Neural cell (in vitro differentiated cells): Measurements from ENCODE around the gene YEATS4. TPM values are rescaled to one million over a fixed set of nuclear protein-coding genes. Genes with fewer than 3 reads are reported as not detected.

Source experiments
- H2AFZ ChIP-seq: fragments of 200-600, 300-800 bp; sonication (generic), shearing (Covaris generic); 2 replicates; pipeline ENCODE4 v1.6.0; 2014; ENCODE audit warnings: low read depth, mild to moderate bottlenecking, antibody characterized with exemption, low read length, moderate library complexity
- H3F3A ChIP-seq: fragments of 200-600 bp; shearing (Covaris generic); 2 replicates; pipeline ENCODE4 v1.6.1; 2016; ENCODE audit warnings: mild to moderate bottlenecking, moderate library complexity, mixed read lengths, antibody characterized with exemption, low read length; ENCODE audit not compliant: insufficient read depth, poor library complexity, severe bottlenecking
- H3K27ac ChIP-seq: fragments of 200-600, 300-800 bp; sonication (generic), shearing (Covaris generic); 2 replicates; pipeline ENCODE4 v1.5.1; 2014; ENCODE audit warnings: mild to moderate bottlenecking, low read length, moderate library complexity
- H3K27me3 ChIP-seq: fragments of 300-800, 200-600 bp; sonication (generic), shearing (Covaris generic); 2 replicates; pipeline ENCODE4 v1.6.0; 2014; ENCODE audit warnings: mild to moderate bottlenecking, low read depth, low read length, moderate library complexity; ENCODE audit not compliant: insufficient read depth
- H3K36me3 ChIP-seq: fragments of 300-800, 200-600 bp; sonication (generic), shearing (Covaris generic); 2 replicates; pipeline ENCODE4 v1.5.1; 2014; ENCODE audit warnings: mild to moderate bottlenecking, antibody characterized with exemption, low read length, moderate library complexity; ENCODE audit not compliant: insufficient read depth
- H3K4me2 ChIP-seq: fragments of 300-800, 200-600 bp; sonication (generic), shearing (Covaris generic); 2 replicates; pipeline ENCODE4 v1.6.0; 2014; ENCODE audit warnings: mild to moderate bottlenecking, low read length
- H3K4me3 ChIP-seq: fragments of 300-800, 200-600 bp; sonication (generic), shearing (Covaris generic); 2 replicates; pipeline ENCODE4 v1.5.1; 2014; ENCODE audit warnings: mild to moderate bottlenecking, low read length, moderate library complexity
- H3K79me2 ChIP-seq: fragments of 200-600 bp; shearing (Covaris generic); replicated peaks from 2 replicates; pipeline ENCODE4 v1.6.0; 2014; ENCODE audit warnings: mild to moderate bottlenecking, low read length, moderate library complexity; ENCODE audit not compliant: insufficient read depth
- H3K9ac ChIP-seq: fragments of 300-800, 200-600 bp; sonication (generic), shearing (Covaris generic); 2 replicates; pipeline ENCODE4 v1.6.1; 2016; ENCODE audit warnings: mild to moderate bottlenecking, low read length, mixed read lengths
- H3K9me2 ChIP-seq: fragments of 200-600 bp; shearing (Covaris generic); 2 replicates; pipeline ENCODE4 v1.6.1; 2016; ENCODE audit warnings: mild to moderate bottlenecking, low read length, mixed read lengths; ENCODE audit not compliant: insufficient read depth
- H3K9me3 ChIP-seq: fragments of 200-600, 300-800 bp; sonication (generic), shearing (Covaris generic); 2 replicates; pipeline ENCODE4 v1.6.1; 2016; ENCODE audit warnings: mild to moderate bottlenecking, mixed run types, low read length, moderate library complexity, mixed read lengths
- H4K20me1 ChIP-seq: fragments of 200-600 bp; shearing (Covaris generic); 2 replicates; pipeline ENCODE4 v1.6.1; 2016; ENCODE audit warnings: mild to moderate bottlenecking, mixed run types; ENCODE audit not compliant: insufficient read depth
- EP300 ChIP-seq: fragments of 450-650 bp; conservative IDR thresholded peaks from 2 replicates; pipeline ENCODE4 v1.6.1; 2014; ENCODE audit warnings: antibody characterized with exemption, mild to moderate bottlenecking, moderate library complexity; ENCODE audit not compliant: poor library complexity, severe bottlenecking
- EZH2 ChIP-seq: fragments of 200-600, 300-800 bp; shearing (Covaris generic), sonication (generic); IDR thresholded peaks from 2 replicates; pipeline ENCODE4 v1.6.1; 2014; ENCODE audit warnings: antibody characterized with exemption, low read length, borderline replicate concordance, mild to moderate bottlenecking; ENCODE audit not compliant: insufficient read depth, poor library complexity, severe bottlenecking
- MXI1 ChIP-seq: fragments of 450-650 bp; conservative IDR thresholded peaks from 2 replicates; pipeline ENCODE4 v1.6.1; 2014; ENCODE audit warnings: antibody characterized with exemption, mild to moderate bottlenecking; ENCODE audit not compliant: poor library complexity, severe bottlenecking
- POLR2AphosphoS5 ChIP-seq: IDR thresholded peaks from 2 replicates; pipeline ENCODE4 v1.6.1; 2012
- RAD21 ChIP-seq: fragments of 450-650 bp; conservative IDR thresholded peaks from 2 replicates; pipeline ENCODE4 v1.6.1; 2014; ENCODE audit warnings: antibody characterized with exemption, mild to moderate bottlenecking, moderate library complexity
- SMC3 ChIP-seq: fragments of 450-650 bp; conservative IDR thresholded peaks from 2 replicates; pipeline ENCODE4 v1.6.1; 2014; ENCODE audit warnings: antibody characterized with exemption, mild to moderate bottlenecking, moderate library complexity; ENCODE audit not compliant: poor library complexity
- TAF1 ChIP-seq: IDR thresholded peaks from 2 replicates; pipeline ENCODE4 v1.6.1; 2012; ENCODE audit warnings: low read depth
- polyA plus RNA-seq: library from polyadenylated mRNA; depleted of rRNA; stranded (reverse); fragments of >200 nt; gene quantifications from 2 replicates; pipeline ENCODE4 v1.2.3, GENCODE V29; 2014
- TF ChIP-seq, protein P1 (sequence below): fragments of 450-650 bp; IDR thresholded peaks from 2 replicates; pipeline ENCODE4 v1.5.1; 2014; ENCODE audit warnings: antibody characterized with exemption, mild to moderate bottlenecking, moderate library complexity; ENCODE audit not compliant: poor library complexity, severe bottlenecking
- TF ChIP-seq, protein P2 (sequence below): IDR thresholded peaks from 2 replicates; pipeline ENCODE4 v1.6.1; 2012; ENCODE audit warnings: borderline replicate concordance

Gene YEATS4
- polyA plus RNA-seq, 1 donor from 2014 or later = 227 TPM

DNA sequence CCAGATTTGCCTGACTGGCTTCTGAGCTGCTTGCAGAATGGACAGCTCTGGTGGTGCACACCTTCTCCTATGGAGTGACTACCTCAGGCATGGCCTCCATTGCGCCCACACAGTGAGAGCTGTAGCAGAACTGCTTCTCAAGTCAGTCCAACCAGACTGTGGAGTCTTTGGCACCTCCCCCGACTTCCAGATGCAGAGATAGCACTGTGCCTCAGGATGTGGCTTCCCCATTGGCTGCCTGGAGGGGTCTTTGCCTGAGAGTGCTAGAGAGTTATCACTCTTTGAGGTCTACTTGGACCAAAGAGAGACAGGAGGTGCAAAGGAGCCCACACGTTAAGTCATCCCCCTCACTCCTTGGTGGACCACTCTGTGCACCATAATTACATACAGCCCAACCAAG is 65.9 kb downstream of the YEATS4 start:
- H3F3A ChIP-seq = no peaks in the 10 kb centered on the region
- H3K36me3 ChIP-seq = no peaks in the 10 kb centered on the region
- no peak overlapping the region for H3K4me2 ChIP-seq
- H3K9me2 ChIP-seq = no peaks in the 10 kb centered on the region
- no peak overlapping the region for H2AFZ ChIP-seq
- no peak overlapping the region for H3K27ac ChIP-seq
- H3K4me3 ChIP-seq = no peak overlapping the region
- no peaks in the 10 kb centered on the region for H3K79me2 ChIP-seq
- no peaks in the 10 kb centered on the region for H3K27me3 ChIP-seq
- H3K9me3 ChIP-seq = no peaks in the 10 kb centered on the region
- TF ChIP-seq, protein P1, sequence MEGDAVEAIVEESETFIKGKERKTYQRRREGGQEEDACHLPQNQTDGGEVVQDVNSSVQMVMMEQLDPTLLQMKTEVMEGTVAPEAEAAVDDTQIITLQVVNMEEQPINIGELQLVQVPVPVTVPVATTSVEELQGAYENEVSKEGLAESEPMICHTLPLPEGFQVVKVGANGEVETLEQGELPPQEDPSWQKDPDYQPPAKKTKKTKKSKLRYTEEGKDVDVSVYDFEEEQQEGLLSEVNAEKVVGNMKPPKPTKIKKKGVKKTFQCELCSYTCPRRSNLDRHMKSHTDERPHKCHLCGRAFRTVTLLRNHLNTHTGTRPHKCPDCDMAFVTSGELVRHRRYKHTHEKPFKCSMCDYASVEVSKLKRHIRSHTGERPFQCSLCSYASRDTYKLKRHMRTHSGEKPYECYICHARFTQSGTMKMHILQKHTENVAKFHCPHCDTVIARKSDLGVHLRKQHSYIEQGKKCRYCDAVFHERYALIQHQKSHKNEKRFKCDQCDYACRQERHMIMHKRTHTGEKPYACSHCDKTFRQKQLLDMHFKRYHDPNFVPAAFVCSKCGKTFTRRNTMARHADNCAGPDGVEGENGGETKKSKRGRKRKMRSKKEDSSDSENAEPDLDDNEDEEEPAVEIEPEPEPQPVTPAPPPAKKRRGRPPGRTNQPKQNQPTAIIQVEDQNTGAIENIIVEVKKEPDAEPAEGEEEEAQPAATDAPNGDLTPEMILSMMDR = no peak
- TF ChIP-seq POLR2AphosphoS5 = no peak
- TF ChIP-seq TAF1 = no peak
- no peak for TF ChIP-seq MXI1
- H3K9ac ChIP-seq = no peak overlapping the region
- H4K20me1 ChIP-seq = no peaks in the 10 kb centered on the region

DNA sequence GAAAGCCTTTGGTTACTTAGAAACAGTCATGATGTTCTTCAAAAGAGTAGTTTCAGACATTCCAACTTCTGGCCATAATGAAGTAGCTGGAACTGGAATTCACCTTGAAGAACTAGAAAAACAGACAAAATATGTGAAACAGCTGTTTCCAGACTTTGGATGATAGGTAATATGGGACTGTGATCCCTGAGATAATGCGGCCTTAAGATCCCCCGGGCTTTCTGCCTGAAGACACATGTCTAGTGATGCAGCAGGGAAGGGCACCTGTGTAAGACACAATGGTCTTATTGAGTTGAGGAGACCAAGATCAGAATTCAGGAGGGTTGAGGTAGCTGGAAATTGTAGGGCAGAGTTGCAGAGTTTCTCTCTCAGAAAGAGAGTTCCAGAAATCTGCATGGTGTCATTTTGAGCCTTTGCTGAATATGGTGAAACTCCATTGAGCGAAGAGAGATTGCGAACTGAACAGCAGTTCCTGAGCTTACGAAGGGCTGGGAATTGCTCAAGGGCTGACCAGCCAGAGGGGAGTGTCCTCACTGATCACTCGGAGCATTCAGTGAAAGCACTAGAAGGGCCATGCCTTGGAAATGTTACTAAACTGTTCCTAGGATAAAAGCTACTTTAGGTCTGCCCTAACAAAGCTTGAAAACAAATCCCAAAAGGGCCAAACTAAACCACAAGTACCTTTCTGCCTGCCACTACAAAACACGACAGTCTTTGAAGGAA is 69.0 kb downstream of the YEATS4 start:
- no peak overlapping the region for H2AFZ ChIP-seq
- TF ChIP-seq TAF1 = no peak
- no peak for TF ChIP-seq RAD21
- TF ChIP-seq, protein P2, sequence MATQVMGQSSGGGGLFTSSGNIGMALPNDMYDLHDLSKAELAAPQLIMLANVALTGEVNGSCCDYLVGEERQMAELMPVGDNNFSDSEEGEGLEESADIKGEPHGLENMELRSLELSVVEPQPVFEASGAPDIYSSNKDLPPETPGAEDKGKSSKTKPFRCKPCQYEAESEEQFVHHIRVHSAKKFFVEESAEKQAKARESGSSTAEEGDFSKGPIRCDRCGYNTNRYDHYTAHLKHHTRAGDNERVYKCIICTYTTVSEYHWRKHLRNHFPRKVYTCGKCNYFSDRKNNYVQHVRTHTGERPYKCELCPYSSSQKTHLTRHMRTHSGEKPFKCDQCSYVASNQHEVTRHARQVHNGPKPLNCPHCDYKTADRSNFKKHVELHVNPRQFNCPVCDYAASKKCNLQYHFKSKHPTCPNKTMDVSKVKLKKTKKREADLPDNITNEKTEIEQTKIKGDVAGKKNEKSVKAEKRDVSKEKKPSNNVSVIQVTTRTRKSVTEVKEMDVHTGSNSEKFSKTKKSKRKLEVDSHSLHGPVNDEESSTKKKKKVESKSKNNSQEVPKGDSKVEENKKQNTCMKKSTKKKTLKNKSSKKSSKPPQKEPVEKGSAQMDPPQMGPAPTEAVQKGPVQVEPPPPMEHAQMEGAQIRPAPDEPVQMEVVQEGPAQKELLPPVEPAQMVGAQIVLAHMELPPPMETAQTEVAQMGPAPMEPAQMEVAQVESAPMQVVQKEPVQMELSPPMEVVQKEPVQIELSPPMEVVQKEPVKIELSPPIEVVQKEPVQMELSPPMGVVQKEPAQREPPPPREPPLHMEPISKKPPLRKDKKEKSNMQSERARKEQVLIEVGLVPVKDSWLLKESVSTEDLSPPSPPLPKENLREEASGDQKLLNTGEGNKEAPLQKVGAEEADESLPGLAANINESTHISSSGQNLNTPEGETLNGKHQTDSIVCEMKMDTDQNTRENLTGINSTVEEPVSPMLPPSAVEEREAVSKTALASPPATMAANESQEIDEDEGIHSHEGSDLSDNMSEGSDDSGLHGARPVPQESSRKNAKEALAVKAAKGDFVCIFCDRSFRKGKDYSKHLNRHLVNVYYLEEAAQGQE = no peak
- TF ChIP-seq POLR2AphosphoS5 = no peak
- TF ChIP-seq EZH2 = no peak
- no peak for TF ChIP-seq SMC3
- no peak for TF ChIP-seq MXI1
- TF ChIP-seq, protein P1 = no peak
- no peak for TF ChIP-seq EP300

More for the DNA sequence above, 69.0 kb downstream of the YEATS4 start:
- Histone ChIP-seq H3F3A (no peaks in the 10 kb centered on the region), H3K36me3 (no peaks in the 10 kb centered on the region), H3K9me3 (no peaks in the 10 kb centered on the region), H4K20me1 (no peaks in the 10 kb centered on the region), H3K4me2 (no peak overlapping the region), H3K27me3 (no peaks in the 10 kb centered on the region), H3K79me2 (no peaks in the 10 kb centered on the region), H3K9me2 (no peaks in the 10 kb centered on the region), H3K27ac (no peak overlapping the region), H3K9ac (no peak overlapping the region), H3K4me3 (no peak overlapping the region)
